ENCODE results near the gene THTPA. TPM values are rescaled to one million over a fixed set of nuclear protein-coding genes. Genes with fewer than 3 reads are reported as not detected.
A peak's percentile ranks its signal among the peaks of the same experiment; 100 is the strongest.

Gene THTPA
- total and polyA plus RNA-seq, 9 of the 15 experiments (the other 6 are each of a cell fraction or from before 2014, with no cell fraction given): 2.4 to 8.7 (median 5.2) TPM

DNA sequence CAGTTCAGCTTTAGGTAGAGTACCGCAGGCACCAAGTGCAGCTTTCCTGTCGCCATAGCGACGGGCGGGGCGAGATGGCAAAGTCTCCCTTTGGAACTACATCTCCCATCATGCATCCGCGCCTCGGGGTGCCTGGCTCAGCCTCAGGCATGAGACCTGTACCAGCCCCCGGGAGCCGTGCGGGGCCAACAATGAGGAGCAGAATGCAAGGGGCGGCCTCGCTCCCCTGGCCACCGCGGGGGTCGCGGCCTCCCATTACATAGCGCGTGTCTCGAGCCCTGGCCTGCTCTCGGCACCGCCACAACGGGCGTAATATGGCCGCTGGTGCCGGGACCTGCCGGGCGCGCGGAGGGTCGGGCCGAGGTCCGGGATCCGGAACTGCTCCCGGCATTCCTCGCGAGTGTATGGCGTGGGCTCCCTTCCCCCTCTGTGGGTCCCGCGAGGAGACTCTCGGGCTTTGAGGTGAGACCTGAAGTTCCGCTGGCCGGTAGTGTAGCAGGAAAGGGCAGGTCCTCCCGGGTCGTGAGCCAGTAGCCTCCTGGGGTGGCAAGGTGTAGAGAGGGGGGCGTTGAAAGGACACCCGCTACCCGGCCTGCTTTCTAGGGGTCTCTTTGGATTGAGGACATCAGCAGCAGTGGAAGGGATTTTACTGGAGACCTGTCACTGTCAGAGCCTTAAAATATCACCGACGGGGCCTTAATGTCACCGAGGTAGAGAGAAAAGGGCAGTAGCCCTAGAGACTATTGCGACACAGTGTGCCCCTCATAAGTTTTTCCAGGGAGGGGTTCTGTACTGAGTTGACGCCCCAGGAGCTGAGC, at the start of gene THTPA (continued):
- TF ChIP-seq C11orf30 (IDR thresholded peaks at IDR 0.05; ENCODE audit: low read depth) (peak; percentile 36; the same call in 1 of the 2 replicates), FIP1L1 (IDR thresholded peaks at IDR 0.05; ENCODE audit: low read depth, low read length, poor library complexity, severe bottlenecking) (no peak), ADNP (tag; IDR thresholded peaks at IDR 0.05) (no peak), TFAP4 (CRISPR knock-in tag; IDR thresholded peaks at IDR 0.05; ENCODE audit: borderline replicate concordance) (peak; percentile 51; the same call in 1 of the 2 replicates), SIN3B (IDR thresholded peaks at IDR 0.05; ENCODE audit: low read depth) (peak; percentile 8; the same call in 1 of the 2 replicates), GABPB1 (CRISPR knock-in tag; IDR thresholded peaks at IDR 0.05) (peak; percentile 53; the same call in 1 of the 2 replicates), ATF4 (CRISPR knock-in tag; IDR thresholded peaks at IDR 0.05) (no peak), ZNF347 (CRISPR knock-in tag; IDR thresholded peaks at IDR 0.05; ENCODE audit: low read depth) (no peak), ZEB2 (IDR thresholded peaks at IDR 0.05) (no peak), CBX8 (IDR thresholded peaks at IDR 0.05; ENCODE audit: borderline replicate concordance, extremely low read depth, low read depth, low read length, poor library complexity, severe bottlenecking) (no peak), ZBED1 (IDR thresholded peaks at IDR 0.05) (no peak), CCNT2 (IDR thresholded peaks at IDR 0.05; ENCODE audit: borderline replicate concordance, extremely low read depth, insufficient read length, low read depth, low read length) (no peak), ZFX (CRISPR knock-in tag; IDR thresholded peaks at IDR 0.05) (peak; percentile 93), KDM5B (IDR thresholded peaks at IDR 0.05; ENCODE audit: insufficient replicate concordance, low read depth, low read length) (peak; percentile 47), GTF2E2 (tag; IDR thresholded peaks at IDR 0.05) (no peak)
- TF ChIP-seq, protein P1, sequence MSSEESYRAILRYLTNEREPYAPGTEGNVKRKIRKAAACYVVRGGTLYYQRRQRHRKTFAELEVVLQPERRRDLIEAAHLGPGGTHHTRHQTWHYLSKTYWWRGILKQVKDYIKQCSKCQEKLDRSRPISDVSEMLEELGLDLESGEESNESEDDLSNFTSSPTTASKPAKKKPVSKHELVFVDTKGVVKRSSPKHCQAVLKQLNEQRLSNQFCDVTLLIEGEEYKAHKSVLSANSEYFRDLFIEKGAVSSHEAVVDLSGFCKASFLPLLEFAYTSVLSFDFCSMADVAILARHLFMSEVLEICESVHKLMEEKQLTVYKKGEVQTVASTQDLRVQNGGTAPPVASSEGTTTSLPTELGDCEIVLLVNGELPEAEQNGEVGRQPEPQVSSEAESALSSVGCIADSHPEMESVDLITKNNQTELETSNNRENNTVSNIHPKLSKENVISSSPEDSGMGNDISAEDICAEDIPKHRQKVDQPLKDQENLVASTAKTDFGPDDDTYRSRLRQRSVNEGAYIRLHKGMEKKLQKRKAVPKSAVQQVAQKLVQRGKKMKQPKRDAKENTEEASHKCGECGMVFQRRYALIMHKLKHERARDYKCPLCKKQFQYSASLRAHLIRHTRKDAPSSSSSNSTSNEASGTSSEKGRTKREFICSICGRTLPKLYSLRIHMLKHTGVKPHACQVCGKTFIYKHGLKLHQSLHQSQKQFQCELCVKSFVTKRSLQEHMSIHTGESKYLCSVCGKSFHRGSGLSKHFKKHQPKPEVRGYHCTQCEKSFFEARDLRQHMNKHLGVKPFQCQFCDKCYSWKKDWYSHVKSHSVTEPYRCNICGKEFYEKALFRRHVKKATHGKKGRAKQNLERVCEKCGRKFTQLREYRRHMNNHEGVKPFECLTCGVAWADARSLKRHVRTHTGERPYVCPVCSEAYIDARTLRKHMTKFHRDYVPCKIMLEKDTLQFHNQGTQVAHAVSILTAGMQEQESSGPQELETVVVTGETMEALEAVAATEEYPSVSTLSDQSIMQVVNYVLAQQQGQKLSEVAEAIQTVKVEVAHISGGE (CRISPR knock-in tag; IDR thresholded peaks at IDR 0.05): peak in 1 of 3 experiments; percentile 94; a peak in 3 of 6 replicates
- TF ChIP-seq, protein P2, sequence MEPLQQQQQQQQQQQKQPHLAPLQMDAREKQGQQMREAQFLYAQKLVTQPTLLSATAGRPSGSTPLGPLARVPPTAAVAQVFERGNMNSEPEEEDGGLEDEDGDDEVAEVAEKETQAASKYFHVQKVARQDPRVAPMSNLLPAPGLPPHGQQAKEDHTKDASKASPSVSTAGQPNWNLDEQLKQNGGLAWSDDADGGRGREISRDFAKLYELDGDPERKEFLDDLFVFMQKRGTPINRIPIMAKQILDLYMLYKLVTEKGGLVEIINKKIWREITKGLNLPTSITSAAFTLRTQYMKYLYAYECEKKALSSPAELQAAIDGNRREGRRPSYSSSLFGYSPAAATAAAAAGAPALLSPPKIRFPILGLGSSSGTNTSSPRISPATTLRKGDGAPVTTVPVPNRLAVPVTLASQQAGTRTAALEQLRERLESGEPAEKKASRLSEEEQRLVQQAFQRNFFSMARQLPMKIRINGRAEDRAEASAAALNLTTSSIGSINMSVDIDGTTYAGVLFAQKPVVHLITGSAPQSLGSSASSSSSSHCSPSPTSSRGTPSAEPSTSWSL (CRISPR knock-in tag; IDR thresholded peaks at IDR 0.05; ENCODE audit: borderline replicate concordance): no peak
